GM19468 (cell line): ENCODE measurements around the gene TTC34.
"Not testable (repeated sequence)": the region's sequence is repeated elsewhere in the genome, so short reads cannot be mapped to it uniquely, and the experiment has no call there.

Source experiments
- ATAC-seq: cut with Tn5 transposase; IDR thresholded peaks from one replicate; pipeline ENCODE4 v1.9.1; 2021; ENCODE audit warnings: mild to moderate bottlenecking, moderate library complexity, moderate number of reproducible peaks; ENCODE audit not compliant: unreplicated experiment; ENCODE audit errors: extremely low read depth

The TTC34 gene

GRCh38 chr1:2800664-2801045 is 838 bp downstream of the TTC34 start:
- no peak for ATAC-seq

GRCh38 chr1:2799811-2800663 is 1.5 kb downstream of the TTC34 start:
- ATAC-seq, result no peak

- not testable (repeated sequence) for ATAC-seq
Observed at GRCh38 chr1:2798958-2799357, 2.5 kb downstream of the TTC34 start.

GRCh38 chr1:2797741-2798016 is 3.8 kb downstream of the TTC34 start:
- ATAC-seq, result no peak

- ATAC-seq, result no peak
Observed at GRCh38 chr1:2796890-2797740, 4.4 kb downstream of the TTC34 start.

- ATAC-seq, result no peak
Observed at GRCh38 chr1:2795926-2796325, 5.6 kb downstream of the TTC34 start.

GRCh38 chr1:2791027-2791760 is 10.3 kb downstream of the TTC34 start:
- ATAC-seq, result no peak

- ATAC-seq, result no peak
Observed at GRCh38 chr1:2789986-2790581, 11.4 kb downstream of the TTC34 start.

GRCh38 chr1:2789164-2789985 is 12.1 kb downstream of the TTC34 start:
- no peak for ATAC-seq

GRCh38 chr1:2788506-2789163 is 12.9 kb downstream of the TTC34 start:
- no peak for ATAC-seq

- ATAC-seq, result no peak
Observed at GRCh38 chr1:2787163-2787911, 14.2 kb downstream of the TTC34 start.

GRCh38 chr1:2786329-2787162 is 14.9 kb downstream of the TTC34 start:
- no peak for ATAC-seq

GRCh38 chr1:2785631-2786328 is 15.7 kb downstream of the TTC34 start:
- ATAC-seq, result no peak

- ATAC-seq, result no peak
Observed at GRCh38 chr1:2784854-2785630, 16.5 kb downstream of the TTC34 start.

- ATAC-seq, result no peak
Observed at GRCh38 chr1:2783435-2784397, 17.8 kb downstream of the TTC34 start.
